ENCODE results near the gene TNFSF9.

DNA sequence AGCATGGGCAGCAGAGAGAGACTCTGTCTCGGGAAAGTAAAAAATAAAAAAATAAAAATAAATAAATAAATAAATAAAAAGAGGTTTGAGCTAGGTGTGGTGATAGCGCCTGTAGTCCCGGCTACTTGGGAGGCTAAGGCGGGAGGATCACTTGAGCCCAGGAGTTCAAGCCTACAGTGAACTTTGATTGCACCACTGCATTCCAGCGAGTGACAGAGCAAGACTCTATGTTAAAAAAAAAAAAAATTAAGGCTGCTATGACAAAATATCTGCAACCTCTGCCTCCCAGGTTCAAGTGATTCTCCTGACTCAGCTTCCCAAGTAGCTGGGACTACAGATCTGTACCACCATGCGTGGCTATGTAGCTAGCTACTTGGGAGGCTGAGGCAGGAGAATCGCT is 46.0 kb upstream of the TNFSF9 start:
- TF ChIP-seq, protein P1, sequence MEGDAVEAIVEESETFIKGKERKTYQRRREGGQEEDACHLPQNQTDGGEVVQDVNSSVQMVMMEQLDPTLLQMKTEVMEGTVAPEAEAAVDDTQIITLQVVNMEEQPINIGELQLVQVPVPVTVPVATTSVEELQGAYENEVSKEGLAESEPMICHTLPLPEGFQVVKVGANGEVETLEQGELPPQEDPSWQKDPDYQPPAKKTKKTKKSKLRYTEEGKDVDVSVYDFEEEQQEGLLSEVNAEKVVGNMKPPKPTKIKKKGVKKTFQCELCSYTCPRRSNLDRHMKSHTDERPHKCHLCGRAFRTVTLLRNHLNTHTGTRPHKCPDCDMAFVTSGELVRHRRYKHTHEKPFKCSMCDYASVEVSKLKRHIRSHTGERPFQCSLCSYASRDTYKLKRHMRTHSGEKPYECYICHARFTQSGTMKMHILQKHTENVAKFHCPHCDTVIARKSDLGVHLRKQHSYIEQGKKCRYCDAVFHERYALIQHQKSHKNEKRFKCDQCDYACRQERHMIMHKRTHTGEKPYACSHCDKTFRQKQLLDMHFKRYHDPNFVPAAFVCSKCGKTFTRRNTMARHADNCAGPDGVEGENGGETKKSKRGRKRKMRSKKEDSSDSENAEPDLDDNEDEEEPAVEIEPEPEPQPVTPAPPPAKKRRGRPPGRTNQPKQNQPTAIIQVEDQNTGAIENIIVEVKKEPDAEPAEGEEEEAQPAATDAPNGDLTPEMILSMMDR (IDR thresholded peaks at IDR 0.05) = no peak
- no peak for TF ChIP-seq POLR2A (IDR thresholded peaks at IDR 0.05)

Measured in Peyer's patch (tissue), 4 donors.